ENCODE data around the gene BACH1. TPM values are rescaled to one million over a fixed set of nuclear protein-coding genes. Genes with fewer than 3 reads are reported as not detected.
A peak's percentile ranks its signal among the peaks of the same experiment; 100 is the strongest.

Gene BACH1
- total RNA-seq, 1 donor from 2014 or later: 93.1 TPM

DNA sequence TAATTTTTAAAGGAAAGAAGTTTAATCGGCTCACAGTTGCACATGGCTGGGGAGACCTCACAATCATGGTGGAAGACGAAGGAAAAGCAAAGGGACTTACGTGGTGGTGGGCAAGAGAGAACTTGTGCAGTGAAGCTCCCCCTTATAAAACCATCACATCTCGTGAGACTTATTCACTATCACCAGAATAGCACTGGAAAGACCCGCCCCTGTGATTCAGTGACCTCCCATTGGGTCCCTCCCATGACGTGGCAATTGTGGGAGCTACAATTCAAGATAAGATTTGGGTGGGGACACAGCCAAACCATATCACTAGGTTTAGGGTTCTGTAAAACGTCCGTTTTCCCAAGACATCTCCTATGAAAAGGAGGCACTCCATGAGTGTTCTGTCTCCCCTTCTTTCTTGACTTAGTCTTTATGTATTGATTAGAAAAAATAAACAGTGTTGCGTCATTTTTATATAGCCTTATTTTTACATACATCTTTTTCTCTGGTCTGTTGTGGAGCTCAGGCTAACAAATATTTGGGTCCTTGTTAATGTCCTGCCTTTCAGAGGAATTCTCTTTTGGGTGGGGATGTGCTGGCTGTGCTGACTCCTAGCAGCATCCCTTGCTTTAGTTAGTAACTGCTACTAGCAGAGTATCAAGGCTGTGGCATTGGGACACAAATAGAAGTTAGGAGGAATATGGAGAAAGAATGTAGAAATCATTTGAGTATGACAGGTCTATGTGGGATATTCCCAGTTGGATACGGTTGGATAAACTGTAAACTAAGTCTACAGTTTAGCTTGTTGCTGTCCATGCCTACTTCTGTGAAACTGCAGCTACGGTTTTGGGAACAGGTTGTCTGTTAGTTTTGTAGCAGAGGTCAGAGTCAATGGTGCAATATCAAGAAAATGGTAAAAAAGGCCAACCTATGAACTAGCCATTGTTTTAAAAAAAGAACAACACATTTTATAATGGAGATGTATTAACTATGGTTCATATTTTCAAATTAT is 23.5 kb downstream of the BACH1 start:
- FAIRE-seq (no peak), DNase-seq (ENCODE audit: low read depth) (no peak)
- Histone ChIP-seq H2AFZ (ENCODE audit: low read depth, low read length) (no peak overlapping the region), H4K20me1 (ENCODE audit: insufficient read depth, low read length) (peaks cover 95% of the 10 kb centered on the region), H3K4me3 (ENCODE audit: insufficient read depth, low read depth, low read length) (no peak overlapping the region), H3K36me3 (ENCODE audit: insufficient read depth, low read length) (peaks cover 46% of the 10 kb centered on the region), H3K27me3 (ENCODE audit: insufficient read depth, low read length) (no peaks in the 10 kb centered on the region), H3K4me1 (ENCODE audit: insufficient read depth, low read length) (peaks cover 4% of the 10 kb centered on the region), H3K27ac (ENCODE audit: low read depth, low read length) (no peak overlapping the region), H3K4me2 (ENCODE audit: low read length) (no peak overlapping the region), H3K79me2 (ENCODE audit: insufficient read depth, low read length) (peaks cover 99% of the 10 kb centered on the region), H3K9me3 (ENCODE audit: insufficient read depth, low read depth, low read length) (no peaks in the 10 kb centered on the region), H3K9ac (ENCODE audit: low read length) (no peak overlapping the region)
- no peak for TF ChIP-seq EZH2 (IDR thresholded peaks at IDR 0.05; ENCODE audit: insufficient read depth, low read length)
- TF ChIP-seq, protein P1, sequence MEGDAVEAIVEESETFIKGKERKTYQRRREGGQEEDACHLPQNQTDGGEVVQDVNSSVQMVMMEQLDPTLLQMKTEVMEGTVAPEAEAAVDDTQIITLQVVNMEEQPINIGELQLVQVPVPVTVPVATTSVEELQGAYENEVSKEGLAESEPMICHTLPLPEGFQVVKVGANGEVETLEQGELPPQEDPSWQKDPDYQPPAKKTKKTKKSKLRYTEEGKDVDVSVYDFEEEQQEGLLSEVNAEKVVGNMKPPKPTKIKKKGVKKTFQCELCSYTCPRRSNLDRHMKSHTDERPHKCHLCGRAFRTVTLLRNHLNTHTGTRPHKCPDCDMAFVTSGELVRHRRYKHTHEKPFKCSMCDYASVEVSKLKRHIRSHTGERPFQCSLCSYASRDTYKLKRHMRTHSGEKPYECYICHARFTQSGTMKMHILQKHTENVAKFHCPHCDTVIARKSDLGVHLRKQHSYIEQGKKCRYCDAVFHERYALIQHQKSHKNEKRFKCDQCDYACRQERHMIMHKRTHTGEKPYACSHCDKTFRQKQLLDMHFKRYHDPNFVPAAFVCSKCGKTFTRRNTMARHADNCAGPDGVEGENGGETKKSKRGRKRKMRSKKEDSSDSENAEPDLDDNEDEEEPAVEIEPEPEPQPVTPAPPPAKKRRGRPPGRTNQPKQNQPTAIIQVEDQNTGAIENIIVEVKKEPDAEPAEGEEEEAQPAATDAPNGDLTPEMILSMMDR (IDR thresholded peaks at IDR 0.05; ENCODE audit: insufficient read depth, low read depth, low read length): no peak
- no peaks in the 10 kb centered on the region for H3K9me3 Mint-ChIP-seq (ENCODE audit: unreplicated experiment)
- H3K36me3 Mint-ChIP-seq (ENCODE audit: low read depth, unreplicated experiment): peaks cover 9% of the 10 kb centered on the region
- peak overlapping the region; percentile 50 for H3K27ac Mint-ChIP-seq (ENCODE audit: unreplicated experiment)
- peaks cover 25% of the 10 kb centered on the region for H3K4me1 Mint-ChIP-seq (ENCODE audit: low read depth, unreplicated experiment)
- no peaks in the 10 kb centered on the region for H3K27me3 Mint-ChIP-seq (ENCODE audit: low read depth, unreplicated experiment)
- H3K4me3 Mint-ChIP-seq (ENCODE audit: unreplicated experiment): no peak overlapping the region

DNA sequence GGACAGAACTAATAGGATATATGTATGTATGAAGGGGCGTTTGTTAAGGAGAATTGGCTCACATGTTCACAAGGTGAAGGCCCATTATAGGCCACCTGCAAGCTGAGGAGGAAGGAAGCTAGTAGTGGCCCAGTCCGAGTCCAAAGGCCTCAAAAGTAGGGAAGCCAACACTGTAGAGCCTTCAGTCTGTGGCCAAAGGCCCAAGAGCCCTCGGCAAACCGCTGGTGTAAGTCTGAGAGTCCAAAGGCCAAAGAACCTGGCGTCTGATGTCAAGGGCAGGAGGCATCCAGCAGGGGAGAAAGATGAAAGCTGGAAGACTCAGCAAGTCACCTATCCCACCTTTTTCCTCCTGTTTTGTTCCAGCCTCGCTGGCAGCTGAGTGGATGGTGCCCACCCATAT is 24.5 kb downstream of the BACH1 start:
- Histone ChIP-seq H2AFZ (ENCODE audit: low read depth, low read length) (no peak overlapping the region), H3K9ac (ENCODE audit: low read length) (no peak overlapping the region), H3K79me2 (ENCODE audit: insufficient read depth, low read length) (peaks cover 99% of the 10 kb centered on the region), H3K27me3 (ENCODE audit: insufficient read depth, low read length) (no peaks in the 10 kb centered on the region), H3K4me3 (ENCODE audit: insufficient read depth, low read depth, low read length) (no peak overlapping the region), H3K9me3 (ENCODE audit: insufficient read depth, low read depth, low read length) (no peaks in the 10 kb centered on the region), H3K4me2 (ENCODE audit: low read length) (no peak overlapping the region), H3K4me1 (ENCODE audit: insufficient read depth, low read length) (peaks cover 1% of the 10 kb centered on the region), H4K20me1 (ENCODE audit: insufficient read depth, low read length) (peaks cover 93% of the 10 kb centered on the region), H3K36me3 (ENCODE audit: insufficient read depth, low read length) (peaks cover 54% of the 10 kb centered on the region), H3K27ac (ENCODE audit: low read depth, low read length) (no peak overlapping the region)
- TF ChIP-seq EZH2 (IDR thresholded peaks at IDR 0.05; ENCODE audit: insufficient read depth, low read length): no peak
- TF ChIP-seq, protein P1 (IDR thresholded peaks at IDR 0.05; ENCODE audit: insufficient read depth, low read depth, low read length): no peak
- Mint-ChIP-seq H3K27me3 (ENCODE audit: low read depth, unreplicated experiment) (no peaks in the 10 kb centered on the region), H3K36me3 (ENCODE audit: low read depth, unreplicated experiment) (peaks cover 13% of the 10 kb centered on the region), H3K4me1 (ENCODE audit: low read depth, unreplicated experiment) (peaks cover 21% of the 10 kb centered on the region), H3K9me3 (ENCODE audit: unreplicated experiment) (no peaks in the 10 kb centered on the region), H3K27ac (ENCODE audit: unreplicated experiment) (no peak overlapping the region), H3K4me3 (ENCODE audit: unreplicated experiment) (no peak overlapping the region)
- FAIRE-seq (no peak), DNase-seq (ENCODE audit: low read depth) (no peak)

Data from astrocyte (in vitro differentiated cells and primary cell).